Panc1 (cell line): ENCODE measurements around the gene RD3L. TPM values are rescaled to one million over a fixed set of nuclear protein-coding genes. Genes with fewer than 3 reads are reported as not detected.

Experiments used
- ATAC-seq: fragments of 200-7000 bp; cut with Tn5 transposase; 2 replicates; pipeline ENCODE4 v1.9.1; 2020; ENCODE audit warnings: mild to moderate bottlenecking, moderate library complexity
- BruUV-seq: library from RNA; stranded (reverse); fragments of 400-500 nt; replicated peaks from 2 replicates; lab custom pipeline; 2021; lab: Mats Ljungman, UMichigan
- CTCF ChIA-PET: fragments of 300-600 bp; sonication (Branson Sonifier 250); formaldehyde crosslinking; loops from one replicate; lab custom pipeline; 2022; ENCODE audit warnings: antibody characterized with exemption; lab: Charles Lee
- POLR2A ChIA-PET: fragments of 300-600 bp; sonication (Branson Sonifier 250); formaldehyde crosslinking; loops from one replicate; lab custom pipeline; 2022; ENCODE audit warnings: antibody characterized with exemption; lab: Charles Lee
- DNase-seq: peaks from one replicate; pipeline ENCODE4 v3.0.0-alpha.2; 2010; ENCODE audit warnings: low read depth, low spot score
- H3K27ac ChIP-seq: 2 replicates; pipeline ENCODE4 v1.5.1; 2011; ENCODE audit warnings: mild to moderate bottlenecking, low read length, inconsistent platforms
- H3K27me3 ChIP-seq: fragments of 200-500 bp; sonication (Bioruptor generic); 2 replicates; pipeline ENCODE4 v1.6.0; 2014; ENCODE audit warnings: low read length, inconsistent platforms; ENCODE audit not compliant: control insufficient read depth, insufficient read depth
- H3K36me3 ChIP-seq: fragments of 200-500 bp; sonication (Bioruptor generic); 2 replicates; pipeline ENCODE4 v1.5.1; 2014; ENCODE audit warnings: inconsistent platforms, mild to moderate bottlenecking, low read length, moderate library complexity; ENCODE audit not compliant: control insufficient read depth, insufficient read depth
- H3K4me1 ChIP-seq: 2 replicates; pipeline ENCODE4 v1.5.1; 2011; ENCODE audit warnings: inconsistent platforms, mild to moderate bottlenecking, low read length, moderate library complexity; ENCODE audit not compliant: control insufficient read depth, insufficient read depth
- H3K4me3 ChIP-seq, 2 experiments: 2 replicates each; pipeline ENCODE4 v1.5.1; 2011 to 2012; ENCODE audit warnings: low read depth in 2 of 2, low read length in 2 of 2, mild to moderate bottlenecking in 2 of 2, inconsistent platforms in 1 of 2, moderate library complexity in 1 of 2
- H3K9me3 ChIP-seq: fragments of 200-500 bp; sonication (Bioruptor generic); 2 replicates; pipeline ENCODE4 v1.5.1; 2014; ENCODE audit warnings: low read depth, mild to moderate bottlenecking, inconsistent platforms, low read length, moderate library complexity; ENCODE audit not compliant: control insufficient read depth, insufficient read depth
- POLR2AphosphoS5 ChIP-seq: IDR thresholded peaks from 2 replicates; pipeline ENCODE4 v1.6.1; 2012; ENCODE audit warnings: mild to moderate bottlenecking, low read depth, low read length, moderate library complexity
- SIN3A ChIP-seq: IDR thresholded peaks from 2 replicates; pipeline ENCODE4 v1.6.1; 2012; ENCODE audit warnings: low read depth, mild to moderate bottlenecking, low read length, moderate library complexity, borderline replicate concordance; ENCODE audit not compliant: insufficient read depth
- TCF7L2 ChIP-seq: IDR thresholded peaks from 2 replicates; pipeline ENCODE4 v1.6.1; 2011; ENCODE audit warnings: mild to moderate bottlenecking, low read depth, low read length, inconsistent platforms
- in situ Hi-C: cut with HindIII; loops from 2 replicates; pipeline ENCODE4 v1.10.0; 2016; ENCODE audit warnings: low sequenced_read_pairs, low pct_unique_long_range_greater_than_20kb
- intact Hi-C: fragments of 100-400 bp; cut with micrococcal nuclease; formaldehyde crosslinking; loops from one replicate; pipeline ENCODE4 v1.10.0; 2022; ENCODE audit not compliant: unreplicated experiment
- total RNA-seq: library from RNA; stranded (reverse); gene quantifications from one replicate; pipeline ENCODE4 v1.2.1, GENCODE V29; 2021; ENCODE audit not compliant: unreplicated experiment
- TF ChIP-seq, protein P1 (sequence below), 2 experiments: IDR thresholded peaks; 2 replicates each; pipeline ENCODE4 v1.6.1; 2011 to 2012; ENCODE audit warnings: low read depth in 2 of 2, control low read depth in 1 of 2, low read length in 1 of 2, mild to moderate bottlenecking in 1 of 2, moderate library complexity in 1 of 2; ENCODE audit not compliant: insufficient read depth in 1 of 2
- TF ChIP-seq, protein P2 (sequence below): fragments of 450-650 bp; IDR thresholded peaks from 2 replicates; pipeline ENCODE4 v1.5.1; 2017; ENCODE audit warnings: mild to moderate bottlenecking

The RD3L gene
- total RNA-seq, 1 experiment from 2014 or later, result not detected

DNA sequence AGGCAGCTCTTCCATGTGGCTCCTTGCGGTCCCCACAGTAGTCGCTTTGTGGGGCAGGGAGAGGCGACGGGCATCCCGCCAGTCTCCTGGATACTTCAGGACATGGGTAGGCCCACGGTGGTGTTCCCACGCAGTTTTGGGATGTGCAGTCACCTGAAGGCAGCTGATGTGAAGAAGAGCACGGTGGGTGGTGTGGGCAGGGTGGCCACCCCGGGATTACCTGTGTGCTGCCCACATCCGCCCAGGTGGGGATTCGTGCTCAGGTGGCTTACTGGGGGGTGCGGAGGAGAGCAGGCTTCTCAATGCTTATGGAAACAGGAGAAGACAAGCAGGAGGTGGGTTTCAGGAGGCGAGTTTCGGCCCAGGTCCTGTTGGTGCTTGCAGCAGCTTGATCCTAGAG lies 42.5 kb downstream of the RD3L start:
- CTCF ChIA-PET, result no interaction called here
- POLR2A ChIA-PET, result interaction anchor here (0.7 kb wide), 1 partner anchor 20 kb away, joined by 6 read pairs; no protein-coding TSS in a partner anchor
- TF ChIP-seq POLR2AphosphoS5, result no peak
- TF ChIP-seq, protein P1, sequence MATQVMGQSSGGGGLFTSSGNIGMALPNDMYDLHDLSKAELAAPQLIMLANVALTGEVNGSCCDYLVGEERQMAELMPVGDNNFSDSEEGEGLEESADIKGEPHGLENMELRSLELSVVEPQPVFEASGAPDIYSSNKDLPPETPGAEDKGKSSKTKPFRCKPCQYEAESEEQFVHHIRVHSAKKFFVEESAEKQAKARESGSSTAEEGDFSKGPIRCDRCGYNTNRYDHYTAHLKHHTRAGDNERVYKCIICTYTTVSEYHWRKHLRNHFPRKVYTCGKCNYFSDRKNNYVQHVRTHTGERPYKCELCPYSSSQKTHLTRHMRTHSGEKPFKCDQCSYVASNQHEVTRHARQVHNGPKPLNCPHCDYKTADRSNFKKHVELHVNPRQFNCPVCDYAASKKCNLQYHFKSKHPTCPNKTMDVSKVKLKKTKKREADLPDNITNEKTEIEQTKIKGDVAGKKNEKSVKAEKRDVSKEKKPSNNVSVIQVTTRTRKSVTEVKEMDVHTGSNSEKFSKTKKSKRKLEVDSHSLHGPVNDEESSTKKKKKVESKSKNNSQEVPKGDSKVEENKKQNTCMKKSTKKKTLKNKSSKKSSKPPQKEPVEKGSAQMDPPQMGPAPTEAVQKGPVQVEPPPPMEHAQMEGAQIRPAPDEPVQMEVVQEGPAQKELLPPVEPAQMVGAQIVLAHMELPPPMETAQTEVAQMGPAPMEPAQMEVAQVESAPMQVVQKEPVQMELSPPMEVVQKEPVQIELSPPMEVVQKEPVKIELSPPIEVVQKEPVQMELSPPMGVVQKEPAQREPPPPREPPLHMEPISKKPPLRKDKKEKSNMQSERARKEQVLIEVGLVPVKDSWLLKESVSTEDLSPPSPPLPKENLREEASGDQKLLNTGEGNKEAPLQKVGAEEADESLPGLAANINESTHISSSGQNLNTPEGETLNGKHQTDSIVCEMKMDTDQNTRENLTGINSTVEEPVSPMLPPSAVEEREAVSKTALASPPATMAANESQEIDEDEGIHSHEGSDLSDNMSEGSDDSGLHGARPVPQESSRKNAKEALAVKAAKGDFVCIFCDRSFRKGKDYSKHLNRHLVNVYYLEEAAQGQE (IDR thresholded peaks at IDR 0.05; ENCODE audit: insufficient read depth in 1 of 2, low read depth in 2 of 2, low read length in 1 of 2), result no peak
- no peak for TF ChIP-seq SIN3A
- TF ChIP-seq, protein P2, sequence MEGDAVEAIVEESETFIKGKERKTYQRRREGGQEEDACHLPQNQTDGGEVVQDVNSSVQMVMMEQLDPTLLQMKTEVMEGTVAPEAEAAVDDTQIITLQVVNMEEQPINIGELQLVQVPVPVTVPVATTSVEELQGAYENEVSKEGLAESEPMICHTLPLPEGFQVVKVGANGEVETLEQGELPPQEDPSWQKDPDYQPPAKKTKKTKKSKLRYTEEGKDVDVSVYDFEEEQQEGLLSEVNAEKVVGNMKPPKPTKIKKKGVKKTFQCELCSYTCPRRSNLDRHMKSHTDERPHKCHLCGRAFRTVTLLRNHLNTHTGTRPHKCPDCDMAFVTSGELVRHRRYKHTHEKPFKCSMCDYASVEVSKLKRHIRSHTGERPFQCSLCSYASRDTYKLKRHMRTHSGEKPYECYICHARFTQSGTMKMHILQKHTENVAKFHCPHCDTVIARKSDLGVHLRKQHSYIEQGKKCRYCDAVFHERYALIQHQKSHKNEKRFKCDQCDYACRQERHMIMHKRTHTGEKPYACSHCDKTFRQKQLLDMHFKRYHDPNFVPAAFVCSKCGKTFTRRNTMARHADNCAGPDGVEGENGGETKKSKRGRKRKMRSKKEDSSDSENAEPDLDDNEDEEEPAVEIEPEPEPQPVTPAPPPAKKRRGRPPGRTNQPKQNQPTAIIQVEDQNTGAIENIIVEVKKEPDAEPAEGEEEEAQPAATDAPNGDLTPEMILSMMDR, result no peak
- TF ChIP-seq TCF7L2, result no peak
- H3K9me3 ChIP-seq, result no peaks in the 10 kb centered on the region
- no peak overlapping the region for H3K4me3 ChIP-seq
- no peaks in the 10 kb centered on the region for H3K27me3 ChIP-seq
- DNase-seq (no peak), ATAC-seq (no peak)
- intact Hi-C loops, result no loop called here
- BruUV-seq, result no TSS peak
- H3K27ac ChIP-seq, result no peak overlapping the region
- in situ Hi-C loops, result no loop called here
- H3K4me1 ChIP-seq, result no peaks in the 10 kb centered on the region
- no peaks in the 10 kb centered on the region for H3K36me3 ChIP-seq

DNA sequence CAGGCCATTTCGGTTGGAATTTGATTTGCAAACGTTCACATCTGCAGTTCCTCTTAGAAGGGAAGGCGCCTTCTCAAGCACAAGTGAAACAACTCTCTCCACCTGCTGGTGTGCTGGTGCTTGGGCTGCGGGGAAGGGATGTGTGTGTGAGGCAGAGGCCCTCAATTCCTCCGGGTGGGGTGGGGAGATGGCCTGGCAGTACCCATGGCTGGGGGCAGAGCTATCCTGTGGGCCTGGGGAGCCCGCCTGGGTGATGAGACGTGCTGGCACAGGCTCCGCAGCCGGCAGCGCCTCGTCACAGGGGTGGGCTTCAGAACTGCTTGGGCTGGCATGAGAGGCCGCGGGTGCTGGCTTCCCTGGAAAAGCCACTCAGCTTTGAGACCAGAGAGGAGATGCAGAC lies 43.0 kb downstream of the RD3L start:
- Histone ChIP-seq H3K9me3 (no peaks in the 10 kb centered on the region), H3K4me3 (no peak overlapping the region), H3K27me3 (no peaks in the 10 kb centered on the region), H3K4me1 (no peaks in the 10 kb centered on the region), H3K27ac (no peak overlapping the region), H3K36me3 (no peaks in the 10 kb centered on the region)
- POLR2A ChIA-PET, result no interaction called here
- no peak for TF ChIP-seq POLR2AphosphoS5
- TF ChIP-seq, protein P1 (IDR thresholded peaks at IDR 0.05; ENCODE audit: insufficient read depth in 1 of 2, low read depth in 2 of 2, low read length in 1 of 2), result no peak
- no peak for TF ChIP-seq SIN3A
- no peak for TF ChIP-seq TCF7L2
- TF ChIP-seq, protein P2, result no peak
- in situ Hi-C loops (no loop called here), intact Hi-C loops (no loop called here)
- CTCF ChIA-PET, result no interaction called here
- ATAC-seq, result no peak
- DNase-seq, result no peak
- BruUV-seq, result no TSS peak
